Motor neuron (in vitro differentiated cells): Measurements from ENCODE around the gene CATSPER4. TPM values are rescaled to one million over a fixed set of nuclear protein-coding genes. Genes with fewer than 3 reads are reported as not detected.
A peak's percentile ranks its signal among the peaks of the same experiment; 100 is the strongest.

Source experiments
- ATAC-seq, 8 experiments: fragments of 200-7000 bp; cut with Tn5 transposase; replicated peaks in 6 of 8; 2 replicates each; pipeline ENCODE4 v1.8.0; 2021; ENCODE audit warnings: mild to moderate bottlenecking in 8 of 8, moderate library complexity in 8 of 8
- H3K27ac ChIP-seq, 2 donors: fragments of 250-450 bp; sonication (Bioruptor Pico); 2 replicates each; pipeline ENCODE4 v1.9.0; 2021; ENCODE audit warnings: antibody characterized with exemption in 2 of 2, mild to moderate bottlenecking in 2 of 2, moderate library complexity in 1 of 2
- H3K4me1 ChIP-seq, 2 donors: fragments of 250-450 bp; sonication (Bioruptor Pico); replicated peaks in 1 of 2; 2 replicates each; pipeline ENCODE4 v1.6.1; 2021; ENCODE audit warnings: antibody characterized with exemption in 2 of 2, mild to moderate bottlenecking in 2 of 2, moderate library complexity in 1 of 2
- H3K4me3 ChIP-seq, 5 donors: fragments of 250-450 bp; sonication (Bioruptor Pico); 2 replicates each; pipeline ENCODE4 v1.9.0; 2021; ENCODE audit warnings: antibody characterized with exemption in 5 of 5, mild to moderate bottlenecking in 5 of 5, moderate library complexity in 4 of 5
- WGBS, 10 experiments: fragments of 450-650 bp; shearing (Covaris generic); methylation state at CpG; one replicate each; pipeline ENCODE4 v1.0.0; 2022; 5-methylcytosine and 5-hydroxymethylcytosine counted together
- in situ Hi-C, 9 experiments: fragments of 400-800 bp; cut with MboI; loops; one replicate each; pipeline ENCODE4 v1.15.0; 2021; ENCODE audit warnings: low sequenced_read_pairs in 9 of 9, low pct_unique_long_range_greater_than_20kb in 2 of 9; ENCODE audit not compliant: unreplicated experiment in 9 of 9
- total RNA-seq, 8 experiments: library from RNA; unstranded; fragments of 300-600 nt; gene quantifications; 2 replicates each; pipeline versions ENCODE4 v1.2.3 to v1.2.4, GENCODE V29; 2022

Gene CATSPER4
- total RNA-seq, 8 experiments from 2014 or later: 0.08 to 0.52 TPM; not detected in 6

DNA sequence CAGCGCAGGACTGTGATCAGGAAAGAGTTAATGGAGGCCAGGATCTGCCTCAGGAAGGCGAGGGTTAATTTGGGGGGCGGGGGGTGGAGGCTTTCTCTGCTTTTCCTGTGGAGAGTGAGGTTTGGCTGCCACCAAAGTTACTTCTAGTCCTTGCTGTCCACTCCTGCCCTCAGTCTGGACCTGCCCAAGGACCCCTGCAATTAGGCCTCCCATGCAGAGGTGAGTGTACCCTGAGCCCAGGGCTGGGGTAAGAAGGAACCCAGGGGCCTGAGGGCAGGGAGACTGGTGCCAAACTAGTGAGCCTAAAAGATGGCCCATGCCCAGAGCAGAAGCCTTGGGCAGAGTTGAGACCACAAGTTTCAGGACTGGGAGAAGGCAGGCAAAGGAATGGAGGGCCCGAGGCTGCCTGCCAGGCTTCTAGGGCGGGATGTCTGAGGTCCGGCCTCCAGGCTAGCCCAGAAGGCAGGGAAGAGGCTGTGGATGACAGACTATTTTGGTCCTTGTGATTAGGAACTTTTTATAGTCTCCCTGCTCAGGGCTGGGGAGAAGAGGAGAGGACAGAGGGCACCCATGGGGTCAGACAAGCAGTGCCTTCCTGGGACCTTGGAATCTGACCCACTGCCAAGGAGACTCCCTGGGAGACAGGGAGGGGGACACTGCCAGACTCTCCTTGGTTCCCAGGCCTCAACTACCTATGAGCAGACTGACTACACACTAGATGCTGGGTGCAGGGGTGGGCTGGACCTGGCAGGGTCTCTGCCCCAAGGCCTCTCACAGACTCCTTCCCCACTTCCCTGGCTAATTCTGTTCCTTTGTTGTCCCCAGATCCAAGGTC lies 31.3 kb upstream of the CATSPER4 start, which contains the start of gene FAM110D:
Gene FAM110D (plus strand): TSS at position 172 of the 835 bp plus-strand sequence. CDS start 2,213 bp downstream, outside the sequence.
- H3K27ac ChIP-seq: no peak within 1 kb of the TSS
- in situ Hi-C loops: loop anchor here in 2 of 9 experiments (10.0 kb wide), 1 partner anchor 54 kb away; no protein-coding TSS in a partner anchor
- H3K4me1 ChIP-seq: peaks cover 47 to 69% of the 10 kb centered on the region in 2 donors
- H3K4me3 ChIP-seq: no peak within 1 kb of the TSS
- 0 to 67% (median 27%) methylated on average over 1 to 5 of the region's 6 CpGs; no CpG with 5 or more reads in 4 of the 10 experiments for WGBS, 10 experiments
- peak in 2 of 8 experiments; percentile 3 to 10 for ATAC-seq

DNA sequence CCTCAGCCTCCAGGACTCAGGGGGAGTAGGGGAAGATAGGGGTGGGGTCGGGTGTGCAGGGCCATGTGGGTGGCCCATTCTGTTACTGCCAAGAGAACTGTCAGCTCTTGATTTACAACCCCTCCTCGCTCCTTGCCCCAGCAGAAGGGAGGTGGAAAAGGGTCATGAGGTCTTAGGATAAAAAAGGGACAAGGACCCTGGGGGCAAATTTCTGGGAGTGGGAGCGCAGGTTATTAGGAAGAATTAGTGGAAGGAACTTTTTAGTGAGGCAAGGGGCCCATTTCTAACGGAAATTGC lies 30.7 kb upstream of the CATSPER4 start:
- in situ Hi-C loops: loop anchor here in 2 of 9 experiments (10.0 kb wide), 1 partner anchor 55 kb away; no protein-coding TSS in a partner anchor
- WGBS, 10 experiments: 0 to 100% (median 31%) methylated on average over 1 to 4 of the region's 4 CpGs; no CpG with 5 or more reads in 4 of the 10 experiments
- H3K27ac ChIP-seq: no peak overlapping the region
- no peak for ATAC-seq
- H3K4me3 ChIP-seq: no peak overlapping the region
- H3K4me1 ChIP-seq: peaks cover 49 to 68% of the 10 kb centered on the region in 2 donors

DNA sequence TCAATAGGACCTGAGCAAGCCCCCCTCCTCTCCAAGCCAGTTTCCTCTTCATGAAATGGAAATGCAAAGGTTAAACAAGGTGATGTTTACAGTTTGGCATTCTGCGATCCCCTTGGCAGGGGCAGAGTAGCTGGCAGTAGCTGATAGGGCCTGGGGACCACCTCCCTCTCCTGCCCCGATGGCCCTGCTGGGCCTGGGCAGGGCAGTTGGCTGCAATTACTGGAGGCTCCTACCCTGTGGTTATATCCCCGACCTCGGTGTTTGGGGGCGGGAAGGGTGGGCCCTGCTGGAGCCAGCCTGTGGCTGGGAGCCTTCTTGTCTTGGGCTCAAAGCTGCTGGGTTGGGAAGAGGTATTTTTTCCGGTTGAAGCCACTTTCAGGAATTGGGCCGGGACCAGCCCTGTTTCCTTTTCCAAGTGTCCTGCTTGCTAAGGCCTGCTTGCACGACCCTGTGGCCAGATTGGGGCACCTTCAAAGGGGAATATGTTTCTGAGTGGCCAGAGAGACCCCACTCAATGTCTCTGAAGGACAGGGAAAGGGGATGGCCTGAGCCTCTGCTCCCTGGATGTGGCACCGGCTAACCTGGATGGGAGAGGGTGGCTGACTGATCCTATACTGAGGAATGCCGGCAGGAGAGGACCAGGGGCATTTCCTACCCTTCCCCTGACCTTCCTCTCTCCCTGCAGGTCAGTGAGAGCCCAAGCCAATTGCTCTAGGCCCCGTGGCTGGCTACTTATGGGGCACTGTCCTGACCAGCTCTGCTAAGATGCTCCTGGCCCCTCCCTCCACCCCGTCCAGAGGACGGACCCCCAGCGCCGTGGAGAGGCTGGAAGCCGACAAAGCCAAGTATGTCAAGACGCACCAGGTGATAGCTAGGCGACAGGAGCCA lies 29.6 kb upstream of the CATSPER4 start:
- no peak overlapping the region for H3K27ac ChIP-seq

DNA sequence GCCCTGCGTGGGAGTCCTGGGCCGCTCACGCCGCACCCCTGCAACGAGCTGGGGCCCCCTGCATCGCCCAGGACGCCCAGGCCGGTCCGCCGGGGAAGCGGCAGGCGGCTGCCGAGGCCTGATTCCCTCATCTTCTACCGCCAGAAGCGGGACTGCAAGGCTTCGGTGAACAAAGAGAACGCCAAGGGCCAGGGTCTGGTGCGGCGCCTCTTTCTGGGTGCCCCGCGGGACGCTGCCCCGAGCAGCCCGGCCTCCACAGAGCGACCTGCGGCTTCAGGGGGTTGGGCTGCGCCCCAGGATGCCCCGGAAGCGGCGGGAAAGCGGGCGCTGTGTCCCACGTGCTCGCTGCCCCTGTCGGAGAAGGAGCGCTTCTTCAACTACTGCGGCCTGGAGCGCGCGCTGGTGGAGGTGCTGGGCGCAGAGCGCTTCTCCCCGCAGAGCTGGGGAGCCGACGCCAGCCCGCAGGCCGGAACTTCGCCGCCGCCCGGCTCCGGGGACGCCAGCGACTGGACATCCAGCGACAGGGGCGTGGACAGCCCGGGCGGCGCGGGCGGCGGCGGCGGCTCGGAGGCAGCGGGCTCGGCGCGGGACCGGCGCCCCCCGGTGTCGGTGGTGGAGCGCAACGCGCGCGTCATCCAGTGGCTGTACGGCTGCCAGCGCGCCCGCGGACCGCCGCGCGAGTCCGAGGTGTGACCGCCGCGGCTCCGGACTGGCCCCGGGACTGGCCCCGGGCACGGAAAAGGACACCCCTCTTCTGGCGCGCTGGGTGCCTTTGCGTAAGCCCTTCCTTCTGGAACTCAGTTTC lies 28.8 kb upstream of the CATSPER4 start:
- H3K27ac ChIP-seq: peak overlapping the region in 1 of 2 donors; percentile 1
- ATAC-seq: peak; percentile 60 to 75 (median 68)
- H3K4me1 ChIP-seq: peaks cover 30 to 57% of the 10 kb centered on the region in 2 donors
- H3K4me3 ChIP-seq: peak overlapping the region; percentile 22 to 39 (median 26)
- in situ Hi-C loops: no loop called here
- 0 to 24% (median 5%) methylated on average over 2 to 19 of the region's 98 CpGs; no CpG with 5 or more reads in 4 of the 10 experiments for WGBS, 10 experiments

More for the DNA sequence above, 29.6 kb upstream of the CATSPER4 start:
- ATAC-seq: peak in 2 of 8 experiments; percentile 16 to 18
- Histone ChIP-seq H3K4me1 (peaks cover 38 to 66% of the 10 kb centered on the region in 2 donors), H3K4me3 (peak overlapping the region; percentile 22 to 39 (median 26))
- in situ Hi-C loops: no loop called here
- WGBS, 10 experiments: 25 to 100% (median 63%) methylated on average over 1 to 12 of the region's 18 CpGs; no CpG with 5 or more reads in 3 of the 10 experiments

DNA sequence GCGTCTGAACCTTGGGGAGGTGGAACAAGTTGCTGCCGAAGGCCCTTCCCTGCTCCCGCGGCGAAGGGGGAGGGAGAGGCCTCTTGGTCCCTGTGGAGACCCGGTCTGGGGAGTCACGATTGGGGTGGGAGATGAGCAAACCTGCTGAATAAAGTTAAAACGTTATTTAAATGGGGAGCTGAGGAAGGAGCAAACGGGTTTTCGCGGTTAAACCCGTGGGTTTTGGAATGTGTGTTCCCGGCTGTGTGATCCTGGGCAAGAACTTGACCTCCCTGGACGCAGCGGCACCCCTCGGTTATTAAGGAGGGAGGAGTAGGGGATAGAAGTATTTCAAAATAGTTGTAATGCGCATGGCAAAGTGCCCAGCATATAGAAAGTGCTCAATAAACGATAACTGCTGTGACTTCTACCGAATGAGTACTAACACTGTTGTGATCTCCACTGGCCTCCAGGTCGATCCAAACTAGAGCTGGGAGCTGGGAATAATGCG lies 28.1 kb upstream of the CATSPER4 start:
- H3K4me1 ChIP-seq: peaks cover 29 to 55% of the 10 kb centered on the region in 2 donors
- H3K4me3 ChIP-seq: peak overlapping the region; percentile 22 to 39 (median 26)
- 0 to 100% (median 55%) methylated on average over 1 to 21 of the region's 21 CpGs; no CpG with 5 or more reads in 2 of the 10 experiments for WGBS, 10 experiments
- no peak for ATAC-seq
- no peak overlapping the region for H3K27ac ChIP-seq
- in situ Hi-C loops: no loop called here

DNA sequence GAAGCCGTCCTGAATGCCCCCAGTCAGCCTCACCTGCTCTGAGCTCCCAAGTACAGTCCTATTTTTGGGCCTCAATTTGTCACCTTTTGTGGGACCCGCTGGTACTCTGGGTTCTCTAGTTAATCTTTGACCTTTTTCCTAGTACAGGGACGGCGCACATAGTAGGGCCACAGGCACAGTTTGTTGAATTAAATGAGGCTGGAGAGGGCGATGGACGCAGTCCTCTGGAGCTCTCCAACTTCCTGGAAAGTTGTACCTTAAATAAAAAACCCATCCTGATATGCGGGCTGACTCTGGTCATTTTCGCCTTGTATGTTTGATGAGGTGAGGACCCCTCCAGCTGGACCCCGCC lies 26.7 kb upstream of the CATSPER4 start:
- WGBS, 10 experiments: 48 to 94% (median 80%) methylated on average over 2 to 8 of the region's 9 CpGs; no CpG with 5 or more reads in 1 of the 10 experiments
- H3K27ac ChIP-seq: peak overlapping the region in 1 of 2 donors; percentile 31
- H3K4me3 ChIP-seq: peak overlapping the region in 2 of 5 donors; percentile 22 to 28
- H3K4me1 ChIP-seq: peaks cover 33 to 53% of the 10 kb centered on the region in 2 donors
- ATAC-seq: no peak
- in situ Hi-C loops: no loop called here

DNA sequence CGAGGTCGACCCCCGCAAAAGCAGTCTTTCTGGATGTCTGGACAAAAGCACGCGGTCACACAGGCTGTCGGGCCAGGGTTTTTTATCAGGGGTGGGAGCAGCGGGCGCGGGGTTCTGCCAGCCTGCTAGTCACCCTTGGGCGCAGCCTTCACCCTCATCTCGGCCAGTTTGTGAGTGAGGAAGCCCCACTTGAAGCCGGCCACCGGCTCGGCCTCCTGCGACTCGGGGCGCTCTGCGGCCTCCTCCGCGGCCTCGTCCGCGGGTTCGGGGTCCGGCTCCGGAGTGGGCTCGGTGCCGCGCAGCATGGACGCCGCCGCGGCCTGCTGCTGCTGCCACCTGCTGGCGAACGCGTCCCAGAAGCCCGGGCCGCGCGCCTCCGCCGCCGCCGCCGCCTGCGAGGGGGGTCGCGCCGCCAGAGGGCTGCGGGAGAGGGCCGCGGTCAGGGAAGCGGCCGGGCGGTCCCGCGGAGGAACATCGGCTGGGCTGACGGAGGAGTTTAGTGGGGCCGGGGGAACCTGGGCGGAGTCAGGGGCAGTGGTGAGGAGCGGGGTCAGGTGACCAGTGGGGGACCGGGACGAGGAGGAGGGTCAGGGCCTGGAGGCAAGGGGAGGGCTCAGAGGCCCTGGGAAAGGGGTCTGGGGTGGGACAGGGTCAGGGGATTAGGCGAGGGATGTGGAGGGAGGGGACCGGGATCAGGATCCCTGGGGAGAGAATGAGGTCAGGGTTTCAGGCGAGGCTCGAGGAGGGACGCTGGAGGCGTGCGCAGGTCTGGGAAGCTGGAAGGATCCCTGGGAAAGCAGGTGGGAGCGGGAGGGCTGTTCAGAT lies 26.2 kb upstream of the CATSPER4 start:
- H3K27ac ChIP-seq: peak overlapping the region in 1 of 2 donors; percentile 71
- H3K4me3 ChIP-seq: peak overlapping the region; percentile 8 to 28 (median 23)
- peak; percentile 35 to 71 (median 52) for ATAC-seq
- WGBS, 10 experiments: 0 to 31% (median 10%) methylated on average over 2 to 13 of the region's 72 CpGs; no CpG with 5 or more reads in 3 of the 10 experiments
- in situ Hi-C loops: no loop called here
- H3K4me1 ChIP-seq: peaks cover 33 to 53% of the 10 kb centered on the region in 2 donors

DNA sequence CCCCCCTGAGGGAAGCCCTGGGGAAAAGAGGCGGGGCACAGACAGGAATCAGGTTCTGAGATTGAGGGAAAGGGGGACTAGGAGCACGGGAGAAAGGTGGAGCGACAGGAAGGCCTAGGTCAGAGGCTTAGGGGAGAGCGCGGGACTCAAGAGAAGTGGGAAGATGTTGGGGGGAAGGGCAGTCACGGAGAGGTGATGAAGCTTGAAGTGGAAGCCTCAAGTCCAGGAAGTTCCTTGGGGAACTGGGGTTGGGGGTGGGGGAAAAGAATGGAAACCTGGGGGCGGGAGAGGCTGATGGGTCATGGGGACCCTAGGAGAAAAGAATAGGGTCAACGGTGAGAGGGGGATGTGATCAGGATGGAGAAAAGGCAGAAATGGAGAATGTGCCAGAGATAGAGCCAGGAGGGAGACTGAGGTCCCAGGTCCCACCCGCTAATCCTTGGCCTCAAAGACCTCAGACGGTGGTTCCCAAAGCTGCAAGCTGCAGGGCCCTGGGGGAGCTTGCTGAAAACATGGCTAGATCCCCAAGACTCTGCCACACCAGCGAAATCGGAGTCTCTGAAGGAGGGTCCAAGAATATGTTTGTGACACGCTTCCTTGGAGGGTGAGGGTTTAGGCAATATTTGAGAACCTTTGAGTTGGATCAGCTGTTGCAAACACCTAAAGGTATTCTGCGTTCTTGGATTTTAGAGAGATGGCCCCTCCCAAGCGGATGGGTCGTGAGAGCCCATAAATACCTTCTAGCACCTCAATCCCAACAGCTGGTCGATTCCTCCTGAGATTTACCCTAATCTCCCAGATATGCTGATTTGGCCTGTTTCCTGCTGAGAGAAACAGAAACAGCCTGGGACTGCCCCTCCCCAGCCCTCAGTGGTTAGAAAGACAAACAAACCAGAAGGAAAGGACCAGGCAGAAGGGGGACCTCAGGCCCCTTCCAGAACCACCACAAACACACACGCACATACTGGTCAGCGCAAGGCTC lies 25.2 kb upstream of the CATSPER4 start:
- in situ Hi-C loops: no loop called here
- H3K27ac ChIP-seq: peak overlapping the region in 1 of 2 donors; percentile 71
- H3K4me3 ChIP-seq: peak overlapping the region in 1 of 5 donors; percentile 22
- peaks cover 30 to 49% of the 10 kb centered on the region in 2 donors for H3K4me1 ChIP-seq
- WGBS, 10 experiments: 48 to 72% (median 65%) methylated on average over 3 to 8 of the region's 19 CpGs; no CpG with 5 or more reads in 3 of the 10 experiments
- no peak for ATAC-seq

DNA sequence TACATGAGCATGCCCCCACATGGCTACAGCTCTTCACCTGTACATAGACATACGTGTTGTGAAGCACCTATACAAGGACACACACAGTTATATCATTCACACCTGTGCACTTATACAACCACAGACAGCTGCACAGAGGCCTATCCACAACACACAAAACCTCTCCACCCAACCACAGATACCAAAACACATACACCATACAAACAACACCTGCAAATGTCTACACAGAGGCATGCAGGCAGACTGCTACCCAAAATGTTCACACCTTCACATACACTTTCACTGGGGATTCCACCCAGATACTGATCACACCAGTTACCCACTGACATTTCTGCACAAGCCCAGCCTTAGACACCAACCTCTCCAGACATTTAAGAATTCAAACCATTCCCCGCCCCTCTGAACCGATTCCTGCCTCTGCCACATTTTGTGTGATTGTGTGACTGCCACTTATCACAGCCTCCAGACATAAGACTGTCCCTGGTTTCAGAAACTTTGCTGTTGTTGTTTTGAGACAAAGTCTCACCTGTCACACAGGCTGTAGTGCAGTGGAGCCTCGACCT lies 23.6 kb upstream of the CATSPER4 start:
- WGBS, 10 experiments: 33 to 100% (median 78%) methylated on average over 1 to 3 of the region's 4 CpGs; no CpG with 5 or more reads in 4 of the 10 experiments
- Histone ChIP-seq H3K4me3 (no peak overlapping the region), H3K27ac (no peak overlapping the region), H3K4me1 (peaks cover 33 to 43% of the 10 kb centered on the region in 2 donors)
- no peak for ATAC-seq
- in situ Hi-C loops: no loop called here
